ENCODE measurements around the gene LUZP2. TPM values are rescaled to one million over a fixed set of nuclear protein-coding genes. Genes with fewer than 3 reads are reported as not detected.

Gene LUZP2
- total and polyA plus RNA-seq, 2 of the 8 experiments (the other 6 are each of a cell fraction or from before 2014, with no cell fraction given), result 0.79 to 1.5 TPM

DNA sequence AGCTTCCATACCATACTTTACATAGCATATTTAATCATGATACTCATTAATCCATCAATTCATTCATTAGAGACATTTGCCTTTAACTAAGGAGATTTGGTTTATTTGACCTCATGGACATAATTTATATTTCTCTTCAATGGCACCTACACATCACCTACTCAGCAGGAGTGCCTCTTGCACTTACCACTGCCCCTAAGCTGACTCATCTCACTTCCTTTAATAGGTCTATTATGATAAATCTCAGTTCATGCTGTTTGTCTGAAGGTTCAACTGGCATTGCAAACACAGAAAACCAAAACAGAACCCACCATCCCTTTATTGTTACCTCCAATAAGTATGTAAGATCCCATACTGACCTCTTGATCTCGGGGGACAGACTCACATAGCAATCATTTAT, 186.7 kb downstream of the LUZP2 start:
- no peak overlapping the region for H3K27ac ChIP-seq (ENCODE audit: low read depth, low read length)
- H2BK120ac ChIP-seq (replicated peaks; ENCODE audit: low read depth, low read length), result no peak overlapping the region
- no peak overlapping the region for H3K23ac ChIP-seq (ENCODE audit: insufficient read length)
- no peak overlapping the region for H3K4me2 ChIP-seq (ENCODE audit: insufficient read depth in 1 of 2, low read depth in 2 of 2, low read length in 2 of 2)
- no peak overlapping the region for H2BK5ac ChIP-seq (ENCODE audit: low read depth, low read length)
- no peak overlapping the region for H2AFZ ChIP-seq (ENCODE audit: low read length)
- no peak overlapping the region for H3K14ac ChIP-seq (ENCODE audit: insufficient read length)
- no peaks in the 10 kb centered on the region for H3K27me3 ChIP-seq (replicated peaks in 1 of 4; ENCODE audit: control insufficient read depth in 3 of 4, extremely low read depth in 1 of 4, insufficient read depth in 3 of 4, low read length in 3 of 4)
- no peak overlapping the region for H2BK20ac ChIP-seq (ENCODE audit: low read length)
- H2AK5ac ChIP-seq (ENCODE audit: low read depth, low read length), result no peak overlapping the region
- no peak overlapping the region for H3K18ac ChIP-seq (ENCODE audit: extremely low read depth, low read length)
- DNase-seq (ENCODE audit: low read depth in 1 of 2, low spot score in 2 of 2) (no peak), FAIRE-seq (no peak)
- no peak overlapping the region for H2BK12ac ChIP-seq (ENCODE audit: low read depth, low read length)
- H4K91ac ChIP-seq (replicated peaks; ENCODE audit: insufficient read length, low read length), result no peak overlapping the region
- H3K4me3 ChIP-seq (ENCODE audit: extremely low read depth in 1 of 4, insufficient read depth in 2 of 4, low read depth in 3 of 4, low read length in 4 of 4), result no peak overlapping the region
- ChIA-PET POLR2A (ENCODE audit: partially characterized antibody) (no interaction called here), CTCF (ENCODE audit: partially characterized antibody) (no interaction called here)
- no peak overlapping the region for H2BK15ac ChIP-seq (ENCODE audit: low read length)
- H4K20me1 ChIP-seq (replicated peaks in 1 of 2; ENCODE audit: control insufficient read depth in 1 of 2, insufficient read depth in 2 of 2, low read length in 2 of 2), result no peaks in the 10 kb centered on the region
- H3K36me3 ChIP-seq (ENCODE audit: control insufficient read depth in 2 of 4, insufficient read depth in 4 of 4, low read length in 3 of 4), result no peaks in the 10 kb centered on the region
- no peaks in the 10 kb centered on the region for H3K9me3 ChIP-seq (ENCODE audit: insufficient read depth in 2 of 2, low read depth in 1 of 2, low read length in 1 of 2)
- H3K4ac ChIP-seq (replicated peaks; ENCODE audit: insufficient read length, low read depth, low read length), result no peak overlapping the region
- peaks cover 0 to 12% (median 3%) of the 10 kb centered on the region in 4 experiments; a peak in 3 of 7 replicates for H3K4me1 ChIP-seq (replicated peaks in 1 of 4; ENCODE audit: control insufficient read depth in 3 of 4, insufficient read depth in 4 of 4, low read length in 3 of 4)
- no peaks in the 10 kb centered on the region for H3K79me1 ChIP-seq (ENCODE audit: low read depth, low read length)
- no peaks in the 10 kb centered on the region for H3K79me2 ChIP-seq (ENCODE audit: control insufficient read depth in 1 of 2, insufficient read depth in 2 of 2, low read length in 2 of 2)
- H3K9ac ChIP-seq (replicated peaks in 1 of 4; ENCODE audit: extremely low read depth in 1 of 4, low read depth in 3 of 4, low read length in 3 of 4), result no peak overlapping the region
- H3K56ac ChIP-seq (replicated peaks; ENCODE audit: insufficient read length, low read depth, low read length), result no peak overlapping the region
- H4K8ac ChIP-seq (ENCODE audit: extremely low read depth, insufficient read depth, low read length), result no peak overlapping the region
- no peaks in the 10 kb centered on the region for H3K23me2 ChIP-seq (ENCODE audit: low read depth, low read length)
- 93% methylated on average over 1 of the region's 1 CpG; no CpG with 5 or more reads in 1 of the 2 experiments for WGBS, 2 experiments (ENCODE audit: extremely low coverage in 1 of 2, insufficient coverage in 1 of 2, insufficient read length in 1 of 2, insufficient replicate concordance in 2 of 2, low coverage in 1 of 2, low lambda C conversion rate in 2 of 2, missing lambda C conversion rate in 1 of 2)
- no peak overlapping the region for H4K5ac ChIP-seq (ENCODE audit: insufficient read length, low read depth, low read length)
- TF ChIP-seq MAFK (IDR thresholded peaks at IDR 0.05; ENCODE audit: low read depth, low read length), result no peak
- TF ChIP-seq RNF2 (IDR thresholded peaks at IDR 0.05; ENCODE audit: borderline replicate concordance, low read depth, low read length, missing control alignments, poor library complexity, severe bottlenecking), result no peak
- no peak for TF ChIP-seq ASH2L (IDR thresholded peaks at IDR 0.05; ENCODE audit: low read length)
- TF ChIP-seq CBX8 (IDR thresholded peaks at IDR 0.05; ENCODE audit: borderline replicate concordance, low read depth, low read length), result no peak
- TF ChIP-seq SAP30 (IDR thresholded peaks at IDR 0.05; ENCODE audit: insufficient read depth, insufficient replicate concordance, low read length), result no peak
- no peak for TF ChIP-seq CTBP2 (IDR thresholded peaks at IDR 0.05; ENCODE audit: borderline replicate concordance, insufficient read depth, insufficient read length, low read length)
- TF ChIP-seq TBP (IDR thresholded peaks at IDR 0.05; ENCODE audit: low read depth, low read length), result no peak
- TF ChIP-seq CREB1 (IDR thresholded peaks at IDR 0.05), result no peak
- no peak for TF ChIP-seq RXRA (IDR thresholded peaks at IDR 0.05; ENCODE audit: insufficient read depth, low read depth, low read length)
- no peak for TF ChIP-seq PHF8 (conservative IDR thresholded peaks at IDR 0.05; ENCODE audit: low read depth, low read length)
- no peak for TF ChIP-seq TCF12 (IDR thresholded peaks at IDR 0.05; ENCODE audit: low read depth, low read length)
- no peak for TF ChIP-seq CEBPB (IDR thresholded peaks at IDR 0.05; ENCODE audit: low read depth, low read length)
- no peak for TF ChIP-seq POU5F1 (IDR thresholded peaks at IDR 0.05; ENCODE audit: low read depth, low read length)
- TF ChIP-seq ZNF274 (IDR thresholded peaks at IDR 0.05; ENCODE audit: borderline replicate concordance, extremely low read depth, low read length), result no peak
- TF ChIP-seq FOSL1 (IDR thresholded peaks at IDR 0.05; ENCODE audit: insufficient read depth, low read depth, low read length), result no peak

Measured in H1 (cell line).